ENCODE data around the gene FOSL1. TPM values are rescaled to one million over a fixed set of nuclear protein-coding genes. Genes with fewer than 3 reads are reported as not detected.

The FOSL1 gene
- total RNA-seq, 4 donors from 2014 or later: 3.2 to 47.2 (median 8.7) TPM; not detected in 1

DNA sequence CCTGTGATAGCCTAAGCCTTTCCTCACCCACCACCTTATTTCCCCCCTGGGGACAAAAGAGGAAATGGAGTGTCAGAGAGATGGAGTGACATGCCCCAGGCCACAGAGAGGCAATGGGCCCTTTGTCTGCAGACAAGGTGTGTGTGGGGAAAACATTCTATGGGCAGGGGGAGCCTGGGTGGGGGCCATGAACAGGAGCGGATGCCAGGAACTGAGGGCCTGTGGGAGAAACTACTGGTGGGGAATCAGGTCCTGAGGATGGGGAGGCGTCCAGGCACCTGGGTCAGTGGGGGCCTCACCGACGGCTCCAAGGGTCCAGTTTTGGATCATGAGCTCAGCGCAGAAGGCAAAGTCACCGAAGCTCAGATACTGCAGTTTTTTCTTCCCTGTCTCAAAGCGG lies 15.0 kb downstream of the FOSL1 start:
- Histone ChIP-seq H3K27me3 (no peaks in the 10 kb centered on the region), H3K4me1 (peaks cover 26 to 55% (median 44%) of the 10 kb centered on the region in 4 donors), H3K36me3 (peaks cover 8 to 48% (median 44%) of the 10 kb centered on the region in 4 donors), H3K4me3 (no peak overlapping the region), H3K9me3 (no peaks in the 10 kb centered on the region), H3K27ac (replicated peaks in 1 of 4) (peak overlapping the region; percentile 39 to 57 (median 47))
- WGBS: 91% methylated on average over 7 of the region's 7 CpGs
- TF ChIP-seq EP300 (IDR thresholded peaks at IDR 0.05) (no peak), POLR2AphosphoS5 (IDR thresholded peaks at IDR 0.05) (no peak), POLR2A (IDR thresholded peaks at IDR 0.05; ENCODE audit: low read depth) (no peak)
- TF ChIP-seq, protein P1, sequence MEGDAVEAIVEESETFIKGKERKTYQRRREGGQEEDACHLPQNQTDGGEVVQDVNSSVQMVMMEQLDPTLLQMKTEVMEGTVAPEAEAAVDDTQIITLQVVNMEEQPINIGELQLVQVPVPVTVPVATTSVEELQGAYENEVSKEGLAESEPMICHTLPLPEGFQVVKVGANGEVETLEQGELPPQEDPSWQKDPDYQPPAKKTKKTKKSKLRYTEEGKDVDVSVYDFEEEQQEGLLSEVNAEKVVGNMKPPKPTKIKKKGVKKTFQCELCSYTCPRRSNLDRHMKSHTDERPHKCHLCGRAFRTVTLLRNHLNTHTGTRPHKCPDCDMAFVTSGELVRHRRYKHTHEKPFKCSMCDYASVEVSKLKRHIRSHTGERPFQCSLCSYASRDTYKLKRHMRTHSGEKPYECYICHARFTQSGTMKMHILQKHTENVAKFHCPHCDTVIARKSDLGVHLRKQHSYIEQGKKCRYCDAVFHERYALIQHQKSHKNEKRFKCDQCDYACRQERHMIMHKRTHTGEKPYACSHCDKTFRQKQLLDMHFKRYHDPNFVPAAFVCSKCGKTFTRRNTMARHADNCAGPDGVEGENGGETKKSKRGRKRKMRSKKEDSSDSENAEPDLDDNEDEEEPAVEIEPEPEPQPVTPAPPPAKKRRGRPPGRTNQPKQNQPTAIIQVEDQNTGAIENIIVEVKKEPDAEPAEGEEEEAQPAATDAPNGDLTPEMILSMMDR (IDR thresholded peaks at IDR 0.05): no peak
- intact Hi-C loops (cut with DNase I): loop anchor here (5.0 kb wide), 1 partner anchor 117 kb away; the partner anchor contains the start of genes BANF1 and EIF1AD
- no peak for DNase-seq (ENCODE audit: extremely low spot score)

DNA sequence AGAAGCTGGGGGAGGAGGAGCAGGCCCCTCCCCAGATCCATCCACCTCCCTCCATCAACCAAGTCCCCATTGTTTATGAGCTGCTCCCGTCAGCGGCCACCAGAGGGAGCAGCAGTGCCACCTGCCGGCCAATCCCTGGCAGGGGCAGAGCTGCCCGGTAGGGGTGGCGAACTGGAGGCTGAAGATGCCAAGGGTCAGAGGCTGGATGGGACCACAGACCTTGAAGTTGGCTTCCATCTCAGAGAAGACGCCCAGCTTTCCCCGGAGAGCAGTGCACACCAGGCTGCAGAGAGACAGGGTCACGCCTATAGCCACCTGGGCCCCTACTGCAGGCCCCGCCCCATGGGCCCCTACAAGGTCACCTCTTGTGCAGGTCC lies 15.5 kb downstream of the FOSL1 start:
- peak overlapping the region; percentile 39 to 57 (median 47) for H3K27ac ChIP-seq (replicated peaks in 1 of 4)
- DNase-seq (ENCODE audit: extremely low spot score): no peak
- TF ChIP-seq, protein P1 (IDR thresholded peaks at IDR 0.05): peak; percentile 97 to 98 (median 98)
- TF ChIP-seq POLR2A (IDR thresholded peaks at IDR 0.05; ENCODE audit: low read depth): no peak
- peak; percentile 57 to 87 for TF ChIP-seq POLR2AphosphoS5 (IDR thresholded peaks at IDR 0.05)
- intact Hi-C loops (cut with DNase I): loop anchor here (1.0 to 5.0 kb wide), 2 partner anchors 103 to 118 kb away; partner anchors contain the start of genes BANF1 and EIF1AD
- WGBS: 0% methylated on average over 3 of the region's 9 CpGs
- no peak overlapping the region for H3K4me3 ChIP-seq
- peaks cover 21 to 50% (median 39%) of the 10 kb centered on the region in 4 donors for H3K4me1 ChIP-seq
- no peaks in the 10 kb centered on the region for H3K27me3 ChIP-seq
- peaks cover 8 to 48% (median 44%) of the 10 kb centered on the region in 4 donors for H3K36me3 ChIP-seq
- H3K9me3 ChIP-seq: no peaks in the 10 kb centered on the region

DNA sequence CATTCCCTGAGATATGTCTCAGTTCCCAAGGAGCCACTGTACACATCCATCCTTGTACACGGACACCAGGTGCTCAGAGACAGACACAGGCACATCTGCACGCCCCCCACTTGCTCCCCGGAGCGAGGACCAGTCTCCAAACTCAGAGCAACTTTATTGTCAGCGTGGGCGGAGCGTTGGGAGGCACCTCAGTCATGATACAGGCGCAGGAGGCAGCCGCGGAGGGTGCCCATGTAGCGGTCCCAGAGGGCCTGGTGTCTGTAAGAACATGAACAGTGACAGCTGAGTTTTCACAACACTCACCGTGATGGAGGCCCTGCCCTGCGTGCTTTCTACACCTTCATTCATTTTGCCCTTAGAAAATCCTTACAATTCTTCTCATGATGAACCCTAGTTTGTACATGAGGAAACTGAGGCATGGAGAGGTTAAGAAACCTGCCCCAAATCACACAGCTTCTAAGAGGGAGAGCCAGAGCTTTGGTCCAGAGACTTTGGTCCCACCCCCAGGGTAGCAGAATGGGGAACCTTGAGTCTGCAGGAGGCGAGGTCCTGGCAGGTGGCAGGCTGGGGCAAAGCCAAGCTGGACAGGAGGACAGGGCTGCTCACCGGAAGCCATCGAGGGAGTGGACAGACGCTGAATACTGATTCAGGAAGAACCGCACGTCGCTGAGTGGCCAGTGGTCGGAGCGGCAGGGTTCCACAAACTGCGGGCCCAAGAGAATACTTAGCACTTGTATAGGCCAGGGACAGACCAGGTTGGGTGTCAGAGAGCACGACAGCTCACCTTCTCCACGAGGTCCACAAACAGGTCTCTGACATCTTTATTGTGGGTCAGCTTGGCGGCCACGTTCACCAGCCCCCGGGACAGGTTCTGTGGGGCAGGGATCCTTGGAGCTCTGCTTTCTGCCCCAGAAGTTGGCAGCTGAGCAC lies 16.1 kb downstream of the FOSL1 start:
- Histone ChIP-seq H3K27me3 (no peaks in the 10 kb centered on the region), H3K4me3 (no peak overlapping the region), H3K36me3 (peaks cover 8 to 48% (median 44%) of the 10 kb centered on the region in 4 donors), H3K27ac (replicated peaks in 1 of 4) (peak overlapping the region; percentile 5 to 57 (median 46)), H3K4me1 (peaks cover 15 to 43% (median 33%) of the 10 kb centered on the region in 4 donors), H3K9me3 (no peaks in the 10 kb centered on the region)
- intact Hi-C loops (cut with DNase I): loop anchor here (1.0 kb wide), 1 partner anchor 103 kb away; no protein-coding TSS in a partner anchor
- TF ChIP-seq, protein P1 (IDR thresholded peaks at IDR 0.05): no peak
- TF ChIP-seq POLR2A (IDR thresholded peaks at IDR 0.05; ENCODE audit: low read depth) (no peak), POLR2AphosphoS5 (IDR thresholded peaks at IDR 0.05) (no peak), EP300 (IDR thresholded peaks at IDR 0.05) (no peak)
- 83% methylated on average over 20 of the region's 28 CpGs for WGBS
- no peak for DNase-seq (ENCODE audit: extremely low spot score)

DNA sequence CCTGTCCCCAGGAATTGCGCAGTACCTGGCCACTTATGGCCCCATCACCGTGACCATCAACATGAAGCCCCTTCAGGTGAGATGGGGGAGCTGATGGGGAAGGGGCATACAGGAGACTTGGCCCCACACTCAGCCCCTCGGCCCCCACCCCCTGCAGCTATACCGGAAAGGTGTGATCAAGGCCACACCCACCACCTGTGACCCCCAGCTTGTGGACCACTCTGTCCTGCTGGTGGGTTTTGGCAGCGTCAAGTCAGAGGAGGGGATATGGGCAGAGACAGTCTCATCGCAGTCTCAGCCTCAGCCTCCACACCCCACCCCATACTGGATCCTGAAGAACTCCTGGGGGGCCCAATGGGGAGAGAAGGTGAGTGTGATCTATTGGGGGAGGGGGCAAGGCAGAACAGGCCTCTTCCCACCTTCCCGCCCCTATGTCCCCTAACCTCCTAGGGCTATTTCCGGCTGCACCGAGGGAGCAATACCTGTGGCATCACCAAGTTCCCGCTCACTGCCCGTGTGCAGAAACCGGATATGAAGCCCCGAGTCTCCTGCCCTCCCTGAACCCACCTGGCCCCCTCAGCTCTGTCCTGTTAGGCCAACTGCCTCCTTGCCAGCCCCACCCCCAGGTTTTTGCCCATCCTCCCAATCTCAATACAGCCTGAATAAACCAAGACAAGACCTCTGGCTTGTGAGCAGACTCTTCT lies 17.0 kb downstream of the FOSL1 start:
- WGBS: 87% methylated on average over 13 of the region's 13 CpGs
- H3K27ac ChIP-seq (replicated peaks in 1 of 4): no peak overlapping the region
- intact Hi-C loops (cut with DNase I): no loop called here
- H3K4me1 ChIP-seq: peaks cover 15 to 39% (median 28%) of the 10 kb centered on the region in 4 donors
- TF ChIP-seq EP300 (IDR thresholded peaks at IDR 0.05) (no peak), POLR2A (IDR thresholded peaks at IDR 0.05; ENCODE audit: low read depth) (no peak), POLR2AphosphoS5 (IDR thresholded peaks at IDR 0.05) (no peak)
- TF ChIP-seq, protein P1 (IDR thresholded peaks at IDR 0.05): no peak
- H3K36me3 ChIP-seq: peaks cover 8 to 48% (median 44%) of the 10 kb centered on the region in 4 donors
- no peak overlapping the region for H3K4me3 ChIP-seq
- no peak for DNase-seq (ENCODE audit: extremely low spot score)
- no peaks in the 10 kb centered on the region for H3K9me3 ChIP-seq
- no peaks in the 10 kb centered on the region for H3K27me3 ChIP-seq
